Measurements from ENCODE around the gene HLA-G. TPM values are rescaled to one million over a fixed set of nuclear protein-coding genes. Genes with fewer than 3 reads are reported as not detected.

Gene HLA-G
- polyA plus RNA-seq, 1 of the 3 experiments (the other 2 are of a cell fraction), result not detected

DNA sequence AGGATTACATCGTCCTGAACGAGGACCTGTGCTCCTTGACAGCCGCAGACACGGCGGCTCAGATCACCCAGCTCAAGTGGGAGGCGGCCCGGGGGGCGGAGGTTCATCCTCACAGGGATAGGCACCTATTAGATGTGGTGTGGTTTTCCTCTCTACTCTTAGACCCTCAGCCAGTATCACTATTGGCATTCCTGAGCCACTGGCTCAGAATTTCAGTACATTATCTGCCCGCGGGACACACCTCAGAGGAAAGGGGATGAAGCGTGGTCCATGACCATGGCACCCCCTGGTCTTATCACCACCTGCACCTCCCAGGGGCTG lies 34.6 kb upstream of the HLA-G start (continued):
- TF ChIP-seq REST (IDR thresholded peaks at IDR 0.05; ENCODE audit: low read depth, low read length) (no peak), ELF1 (IDR thresholded peaks at IDR 0.05) (no peak), YY1 (IDR thresholded peaks at IDR 0.05; ENCODE audit: low read depth) (no peak), CHD2 (IDR thresholded peaks at IDR 0.05; ENCODE audit: low read length, partially characterized antibody) (no peak), FOSL2 (IDR thresholded peaks at IDR 0.05; ENCODE audit: borderline replicate concordance, low read depth) (no peak), EP300 (IDR thresholded peaks at IDR 0.05; ENCODE audit: borderline replicate concordance in 1 of 2, low read depth in 1 of 2, low read length in 1 of 2) (no peak)
- TF ChIP-seq, protein P1, sequence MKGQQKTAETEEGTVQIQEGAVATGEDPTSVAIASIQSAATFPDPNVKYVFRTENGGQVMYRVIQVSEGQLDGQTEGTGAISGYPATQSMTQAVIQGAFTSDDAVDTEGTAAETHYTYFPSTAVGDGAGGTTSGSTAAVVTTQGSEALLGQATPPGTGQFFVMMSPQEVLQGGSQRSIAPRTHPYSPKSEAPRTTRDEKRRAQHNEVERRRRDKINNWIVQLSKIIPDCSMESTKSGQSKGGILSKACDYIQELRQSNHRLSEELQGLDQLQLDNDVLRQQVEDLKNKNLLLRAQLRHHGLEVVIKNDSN (IDR thresholded peaks at IDR 0.05; ENCODE audit: borderline replicate concordance, low read depth), result no peak
- TF ChIP-seq, protein P2, sequence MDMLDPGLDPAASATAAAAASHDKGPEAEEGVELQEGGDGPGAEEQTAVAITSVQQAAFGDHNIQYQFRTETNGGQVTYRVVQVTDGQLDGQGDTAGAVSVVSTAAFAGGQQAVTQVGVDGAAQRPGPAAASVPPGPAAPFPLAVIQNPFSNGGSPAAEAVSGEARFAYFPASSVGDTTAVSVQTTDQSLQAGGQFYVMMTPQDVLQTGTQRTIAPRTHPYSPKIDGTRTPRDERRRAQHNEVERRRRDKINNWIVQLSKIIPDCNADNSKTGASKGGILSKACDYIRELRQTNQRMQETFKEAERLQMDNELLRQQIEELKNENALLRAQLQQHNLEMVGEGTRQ (IDR thresholded peaks at IDR 0.05; ENCODE audit: borderline replicate concordance, low read depth, low read length), result no peak

DNA sequence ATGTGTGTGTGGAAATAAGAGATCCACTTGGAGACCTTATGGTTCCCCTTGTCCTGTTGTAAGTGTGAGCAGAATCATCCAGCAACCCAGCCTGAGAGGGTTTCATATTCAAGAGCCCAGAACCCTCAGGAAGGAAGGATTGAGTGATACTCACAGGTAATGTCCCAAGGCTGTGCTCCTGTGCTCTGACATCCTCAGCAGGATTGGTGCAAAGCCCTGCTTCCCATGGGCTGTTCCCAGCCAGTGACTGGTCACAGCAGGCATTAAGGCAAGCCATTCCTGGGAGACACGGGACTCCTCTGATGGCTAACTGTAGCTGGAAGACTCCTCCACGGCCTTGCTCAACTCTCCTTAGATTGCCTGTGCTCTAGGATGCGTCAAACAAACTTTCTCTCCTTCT lies 33.8 kb upstream of the HLA-G start:
- no peaks in the 10 kb centered on the region for H3F3A ChIP-seq (replicated peaks; ENCODE audit: insufficient read depth)
- no peak overlapping the region for H3K4me2 ChIP-seq
- H3K27ac ChIP-seq (ENCODE audit: low read depth in 2 of 2, low read length in 1 of 2), result no peak overlapping the region
- no peaks in the 10 kb centered on the region for H3K79me2 ChIP-seq (ENCODE audit: insufficient read depth)
- no peak overlapping the region for H3K4me3 ChIP-seq (ENCODE audit: low read depth in 2 of 2, low read length in 1 of 2)
- POLR2A ChIA-PET, result no interaction called here
- no peaks in the 10 kb centered on the region for H3K9me3 ChIP-seq
- CTCF ChIA-PET, result no interaction called here
- no peaks in the 10 kb centered on the region for H3K9me2 ChIP-seq
- peaks cover 27% of the 10 kb centered on the region; the same call in 1 of the 2 replicates for H3K27me3 ChIP-seq (ENCODE audit: insufficient read depth)
- H4K20me1 ChIP-seq (ENCODE audit: insufficient read depth), result no peaks in the 10 kb centered on the region
- H3K4me1 ChIP-seq (ENCODE audit: control insufficient read depth in 1 of 2, insufficient read depth in 2 of 2, low read depth in 1 of 2, low read length in 1 of 2), result peaks cover 0 to 3% of the 10 kb centered on the region in 2 experiments; a peak in 1 of 4 replicates
- H3K9ac ChIP-seq, result no peak overlapping the region
- H2AFZ ChIP-seq (ENCODE audit: low read depth), result no peak overlapping the region
- 46% methylated on average over 2 of the region's 3 CpGs for WGBS (ENCODE audit: low lambda C conversion rate)
- H3K36me3 ChIP-seq (replicated peaks in 1 of 2; ENCODE audit: control insufficient read depth in 1 of 2, insufficient read depth in 2 of 2, low read length in 1 of 2), result no peaks in the 10 kb centered on the region
- no peak for TF ChIP-seq IRF3 (IDR thresholded peaks at IDR 0.05; ENCODE audit: low read depth, low read length)
- no peak for TF ChIP-seq RAD21 (IDR thresholded peaks at IDR 0.05; ENCODE audit: low read length)
- TF ChIP-seq CHD2 (IDR thresholded peaks at IDR 0.05; ENCODE audit: low read length, partially characterized antibody), result no peak
- no peak for TF ChIP-seq FOXM1 (IDR thresholded peaks at IDR 0.05; ENCODE audit: low read depth)
- no peak for TF ChIP-seq NFIC (IDR thresholded peaks at IDR 0.05; ENCODE audit: borderline replicate concordance)
- TF ChIP-seq TEAD4 (IDR thresholded peaks at IDR 0.05; ENCODE audit: borderline replicate concordance, insufficient read depth), result no peak
- no peak for DNase-seq

All from SK-N-SH (cell line).